ENCODE results near the gene PIN4.
"Not testable (repeated sequence)": the region's sequence is repeated elsewhere in the genome, so short reads cannot be mapped to it uniquely, and the experiment has no call there.

PIN4 gene

GRCh38 chrX:72181178-72182125 is at the start of gene PIN4:
Gene PIN4 (plus strand): TSS chrX:72181757. CDS start chrX:72181786, 29 bp downstream.
- peak; percentile 18 to 95 (median 87) for DNase-seq

GRCh38 chrX:72132456-72132855 is 49.1 kb upstream of the PIN4 start:
- no peak for DNase-seq

GRCh38 chrX:72133851-72134546 is 47.6 kb upstream of the PIN4 start:
- DNase-seq = no peak

GRCh38 chrX:72137846-72138495 is 43.6 kb upstream of the PIN4 start:
- no peak for DNase-seq

GRCh38 chrX:72139538-72139937 is 42.0 kb upstream of the PIN4 start:
- no peak for DNase-seq

GRCh38 chrX:72141372-72142004 is 40.1 kb upstream of the PIN4 start:
- DNase-seq = no peak

- DNase-seq = peak in 1 of 56 donors; percentile 7
Measured at GRCh38 chrX:72142094-72142793, 39.3 kb upstream of the PIN4 start.

- no peak for DNase-seq
Measured at GRCh38 chrX:72142794-72143608, 38.6 kb upstream of the PIN4 start.

GRCh38 chrX:72143609-72143907 is 38.0 kb upstream of the PIN4 start:
- no peak for DNase-seq

- no peak for DNase-seq
Measured at GRCh38 chrX:72145181-72145580, 36.4 kb upstream of the PIN4 start.

GRCh38 chrX:72146527-72146926 is 35.0 kb upstream of the PIN4 start:
- DNase-seq = no peak

GRCh38 chrX:72158773-72159172 is 22.8 kb upstream of the PIN4 start:
- DNase-seq = no peak

GRCh38 chrX:72159769-72160168 is 21.8 kb upstream of the PIN4 start:
- no peak for DNase-seq

- no peak for DNase-seq
Measured at GRCh38 chrX:72165551-72165950, 16.0 kb upstream of the PIN4 start.

GRCh38 chrX:72169008-72169728 is 12.4 kb upstream of the PIN4 start:
- DNase-seq = peak in 1 of 56 donors; percentile 0

GRCh38 chrX:72176289-72176688 is 5.3 kb upstream of the PIN4 start:
- not testable (repeated sequence) for DNase-seq

GRCh38 chrX:72176981-72177380 is 4.6 kb upstream of the PIN4 start:
- DNase-seq = peak in 21 of 56 donors; percentile 0 to 41 (median 2)

GRCh38 chrX:72180539-72180938 is 1.0 kb upstream of the PIN4 start:
- no peak for DNase-seq

GRCh38 chrX:72182924-72183323 is 1.4 kb downstream of the PIN4 start:
- no peak for DNase-seq
